Mesenchymal stem cell (in vitro differentiated cells and primary cell): ENCODE measurements around the gene AAK1.

ENCODE experiments used
- DNase-seq: peaks from one replicate; pipeline ENCODE4 v3.0.0-alpha.2; 2013
- H2AFZ ChIP-seq: one replicate; pipeline ENCODE4 v1.6.1; 2013; ENCODE audit warnings: low read depth, mild to moderate bottlenecking, control low read depth, inconsistent platforms, low read length, moderate library complexity
- H2AK5ac ChIP-seq: 2 replicates; pipeline ENCODE4 v1.6.1; 2013; ENCODE audit warnings: low read length, moderate library complexity, mild to moderate bottlenecking, inconsistent platforms; ENCODE audit not compliant: severe bottlenecking
- H2BK120ac ChIP-seq: one replicate; pipeline ENCODE4 v1.6.1; 2013; ENCODE audit warnings: low read depth, mild to moderate bottlenecking, inconsistent platforms, low read length, moderate library complexity
- H2BK12ac ChIP-seq, 2 experiments: one replicate each; pipeline ENCODE4 v1.6.1; 2013; ENCODE audit warnings: inconsistent platforms in 2 of 2, low read length in 2 of 2, mild to moderate bottlenecking in 2 of 2, moderate library complexity in 2 of 2, control low read depth in 1 of 2
- H2BK15ac ChIP-seq: one replicate; pipeline ENCODE4 v1.6.1; 2013; ENCODE audit warnings: mild to moderate bottlenecking, low read depth, inconsistent platforms; ENCODE audit not compliant: poor library complexity, severe bottlenecking
- H2BK5ac ChIP-seq: 2 replicates; pipeline ENCODE4 v1.6.1; 2013; ENCODE audit warnings: low read depth, mild to moderate bottlenecking, low read length, control low read depth, inconsistent platforms; ENCODE audit not compliant: poor library complexity, severe bottlenecking
- H3K14ac ChIP-seq, 2 experiments: one replicate each; pipeline ENCODE4 v1.6.1; 2013; ENCODE audit warnings: inconsistent platforms in 2 of 2, low read length in 2 of 2, control low read depth in 1 of 2, mild to moderate bottlenecking in 1 of 2, moderate library complexity in 1 of 2
- H3K18ac ChIP-seq, 2 experiments: one replicate each; pipeline ENCODE4 v1.6.1; 2013; ENCODE audit warnings: inconsistent platforms in 2 of 2, low read length in 2 of 2, control low read depth in 1 of 2, low read depth in 1 of 2, mild to moderate bottlenecking in 1 of 2
- H3K23ac ChIP-seq, 2 experiments: one replicate each; pipeline ENCODE4 v1.6.1; 2013; ENCODE audit warnings: inconsistent platforms in 2 of 2, low read length in 2 of 2, mild to moderate bottlenecking in 2 of 2, moderate library complexity in 2 of 2, control low read depth in 1 of 2
- H3K27ac ChIP-seq: 2 replicates; pipeline ENCODE4 v1.5.1; 2013; ENCODE audit warnings: mild to moderate bottlenecking, moderate library complexity, low read length, control low read depth, inconsistent platforms; ENCODE audit not compliant: poor library complexity, severe bottlenecking
- H3K27me3 ChIP-seq, 2 experiments: 2 replicates each; pipeline versions ENCODE4 v1.6.1 to v1.7.0; 2013; ENCODE audit warnings: low read length in 2 of 2, mild to moderate bottlenecking in 2 of 2, moderate library complexity in 2 of 2, control low read depth in 1 of 2, inconsistent platforms in 1 of 2; ENCODE audit not compliant: control insufficient read depth in 1 of 2, insufficient read depth in 1 of 2
- H3K36me3 ChIP-seq, 2 experiments: 2 replicates each; pipeline versions ENCODE4 v1.6.1 to v1.7.0; 2013; ENCODE audit warnings: low read length in 2 of 2, control low read depth in 1 of 2, inconsistent platforms in 1 of 2, low read depth in 1 of 2, mild to moderate bottlenecking in 1 of 2; ENCODE audit not compliant: insufficient read depth in 2 of 2, control insufficient read depth in 1 of 2
- H3K4ac ChIP-seq, 2 experiments: one replicate each; pipeline ENCODE4 v1.6.1; 2013; ENCODE audit warnings: inconsistent platforms in 2 of 2, low read length in 2 of 2, mild to moderate bottlenecking in 2 of 2, moderate library complexity in 2 of 2, control low read depth in 1 of 2, low read depth in 1 of 2
- H3K4me1 ChIP-seq: 2 replicates; pipeline ENCODE4 v1.6.1; 2013; ENCODE audit warnings: low read depth, low read length, control low read depth; ENCODE audit not compliant: control insufficient read depth, insufficient read depth
- H3K4me2 ChIP-seq: 2 replicates; pipeline ENCODE4 v1.6.1; 2013; ENCODE audit warnings: low read length, mild to moderate bottlenecking, inconsistent platforms; ENCODE audit not compliant: poor library complexity, severe bottlenecking
- H3K4me3 ChIP-seq, 2 experiments: 2 replicates each; pipeline versions ENCODE4 v1.5.1 to v1.7.0; 2013; ENCODE audit warnings: low read length in 2 of 2, mild to moderate bottlenecking in 2 of 2, control low read depth in 1 of 2, low read depth in 1 of 2; ENCODE audit not compliant: insufficient read depth in 1 of 2
- H3K79me1 ChIP-seq: replicated peaks from 2 replicates; pipeline ENCODE4 v1.6.1; 2013; ENCODE audit warnings: mild to moderate bottlenecking, control low read depth, low read length, inconsistent platforms; ENCODE audit not compliant: poor library complexity, severe bottlenecking
- H3K9ac ChIP-seq: 2 replicates; pipeline ENCODE4 v1.7.0; 2013; ENCODE audit warnings: mild to moderate bottlenecking, low read length, moderate library complexity
- H3K9me3 ChIP-seq: 2 replicates; pipeline ENCODE4 v1.7.0; 2013; ENCODE audit warnings: mild to moderate bottlenecking, low read length; ENCODE audit not compliant: control insufficient read depth
- H4K8ac ChIP-seq: one replicate; pipeline ENCODE4 v1.6.1; 2013; ENCODE audit warnings: inconsistent platforms, mild to moderate bottlenecking, low read length, moderate library complexity
- H4K91ac ChIP-seq: one replicate; pipeline ENCODE4 v1.6.1; 2013; ENCODE audit warnings: mild to moderate bottlenecking, low read length, inconsistent platforms
- WGBS: methylation state at CpG from one replicate; pipeline ENCODE4 v1.1.7; 2013; ENCODE audit warnings: mixed read lengths; 5-methylcytosine and 5-hydroxymethylcytosine counted together

The AAK1 gene

DNA sequence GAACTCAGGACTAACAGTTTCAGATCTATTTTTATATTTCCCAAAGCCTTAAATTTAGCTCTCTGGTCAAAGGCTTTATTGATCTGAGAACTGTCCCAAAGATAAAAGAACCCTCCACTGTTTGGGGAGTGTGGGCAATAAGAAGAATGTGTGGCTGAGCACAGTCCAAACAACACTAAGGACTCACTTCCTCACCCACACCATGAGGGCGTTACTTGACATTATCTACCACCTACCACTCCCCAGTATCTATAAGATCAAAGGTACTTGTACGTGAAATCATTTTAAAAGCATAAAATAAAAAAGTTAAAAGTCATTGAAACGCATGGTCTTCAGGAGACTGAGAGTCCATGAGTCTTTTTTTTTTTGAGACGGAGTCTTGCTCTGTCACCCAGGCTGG lies 151.7 kb downstream of the AAK1 start:
- Histone ChIP-seq H4K8ac (no peak overlapping the region), H3K14ac (no peak overlapping the region), H3K18ac (no peak overlapping the region), H2BK15ac (no peak overlapping the region), H3K79me1 (no peaks in the 10 kb centered on the region), H3K4me1 (no peaks in the 10 kb centered on the region), H3K27ac (no peak overlapping the region), H3K9me3 (no peaks in the 10 kb centered on the region), H3K4me3 (no peak overlapping the region), H3K36me3 (peaks cover 20 to 57% of the 10 kb centered on the region in 2 experiments), H2BK120ac (no peak overlapping the region), H2AFZ (no peak overlapping the region), H3K4me2 (no peak overlapping the region), H3K9ac (no peak overlapping the region), H4K91ac (no peak overlapping the region), H3K4ac (no peak overlapping the region), H2BK5ac (no peak overlapping the region), H2BK12ac (no peak overlapping the region), H3K27me3 (no peaks in the 10 kb centered on the region), H2AK5ac (no peak overlapping the region), H3K23ac (no peak overlapping the region)
- DNase-seq, result no peak
- 96% methylated on average over 3 of the region's 4 CpGs for WGBS

GRCh38 chr2:69490486-69490885 lies 153.1 kb downstream of the AAK1 start:
- Histone ChIP-seq H2BK15ac (no peak overlapping the region), H3K4me3 (no peak overlapping the region), H3K9ac (peak overlapping the region; percentile 20), H3K27ac (no peak overlapping the region), H3K4me1 (no peaks in the 10 kb centered on the region), H2AK5ac (no peak overlapping the region), H4K8ac (no peak overlapping the region), H2BK120ac (no peak overlapping the region), H3K27me3 (no peaks in the 10 kb centered on the region), H4K91ac (no peak overlapping the region), H2AFZ (no peak overlapping the region), H3K23ac (no peak overlapping the region), H3K4ac (no peak overlapping the region), H3K14ac (no peak overlapping the region), H3K4me2 (no peak overlapping the region), H2BK12ac (no peak overlapping the region), H3K9me3 (no peaks in the 10 kb centered on the region), H3K18ac (no peak overlapping the region), H3K36me3 (peaks cover 26 to 59% of the 10 kb centered on the region in 2 experiments), H2BK5ac (no peak overlapping the region), H3K79me1 (peaks cover 3% of the 10 kb centered on the region)
- no peak for DNase-seq
- 100% methylated on average over 1 of the region's 1 CpG for WGBS

GRCh38 chr2:69489793-69490192 lies 153.7 kb downstream of the AAK1 start:
- H2AFZ ChIP-seq, result no peak overlapping the region
- peak overlapping the region; percentile 29 for H3K9ac ChIP-seq
- H3K14ac ChIP-seq, result no peak overlapping the region
- peaks cover 26 to 62% of the 10 kb centered on the region in 2 experiments for H3K36me3 ChIP-seq
- H2BK120ac ChIP-seq, result no peak overlapping the region
- 95% methylated on average over 6 of the region's 6 CpGs for WGBS
- no peak overlapping the region for H2BK15ac ChIP-seq
- H3K23ac ChIP-seq, result no peak overlapping the region
- no peaks in the 10 kb centered on the region for H3K9me3 ChIP-seq
- no peak overlapping the region for H2BK12ac ChIP-seq
- no peaks in the 10 kb centered on the region for H3K27me3 ChIP-seq
- H3K4ac ChIP-seq, result no peak overlapping the region
- H2AK5ac ChIP-seq, result no peak overlapping the region
- H3K4me1 ChIP-seq, result no peaks in the 10 kb centered on the region
- H3K79me1 ChIP-seq, result peaks cover 6% of the 10 kb centered on the region
- no peak overlapping the region for H4K8ac ChIP-seq
- H3K18ac ChIP-seq, result no peak overlapping the region
- no peak overlapping the region for H4K91ac ChIP-seq
- peak; percentile 33 for DNase-seq
- no peak overlapping the region for H3K27ac ChIP-seq
- no peak overlapping the region for H2BK5ac ChIP-seq
- H3K4me3 ChIP-seq, result no peak overlapping the region
- no peak overlapping the region for H3K4me2 ChIP-seq

DNA sequence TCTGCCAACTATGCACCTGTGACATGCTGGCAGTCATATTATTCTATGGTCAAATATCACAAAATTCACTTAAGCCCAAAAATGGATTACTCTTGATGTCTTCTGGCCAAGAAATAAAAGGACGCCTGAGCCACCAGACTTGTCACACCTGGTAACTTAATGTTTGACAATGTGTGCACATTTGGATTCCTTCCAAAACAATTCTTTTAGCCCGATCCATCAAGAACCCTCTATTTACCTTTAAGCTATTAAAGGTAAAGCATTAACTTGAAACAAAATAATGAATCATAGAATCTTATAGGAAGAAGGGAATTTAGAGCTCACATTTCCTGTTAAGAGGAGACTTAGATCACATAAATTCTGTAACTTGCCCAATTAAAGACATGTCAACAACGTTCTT lies 159.8 kb downstream of the AAK1 start:
- H2BK15ac ChIP-seq, result no peak overlapping the region
- H3K27ac ChIP-seq, result peak overlapping the region; percentile 38
- peaks cover 8% of the 10 kb centered on the region for H3K4me1 ChIP-seq
- H3K36me3 ChIP-seq, result peaks cover 17 to 77% of the 10 kb centered on the region in 2 experiments
- H3K9ac ChIP-seq, result no peak overlapping the region
- H4K8ac ChIP-seq, result no peak overlapping the region
- 100% methylated on average over 2 of the region's 3 CpGs for WGBS
- no peak overlapping the region for H3K14ac ChIP-seq
- H2BK5ac ChIP-seq, result no peak overlapping the region
- H2BK120ac ChIP-seq, result no peak overlapping the region
- H3K4ac ChIP-seq, result no peak overlapping the region
- peak overlapping the region; percentile 11 for H3K4me2 ChIP-seq
- no peaks in the 10 kb centered on the region for H3K27me3 ChIP-seq
- no peaks in the 10 kb centered on the region for H3K9me3 ChIP-seq
- no peak overlapping the region for H2BK12ac ChIP-seq
- DNase-seq, result no peak
- H3K4me3 ChIP-seq, result no peak overlapping the region
- H4K91ac ChIP-seq, result no peak overlapping the region
- H2AK5ac ChIP-seq, result no peak overlapping the region
- H2AFZ ChIP-seq, result no peak overlapping the region
- H3K18ac ChIP-seq, result no peak overlapping the region
- H3K23ac ChIP-seq, result no peak overlapping the region
- peaks cover 16% of the 10 kb centered on the region for H3K79me1 ChIP-seq
